ENCODE measurements around the gene FAM200C.

Gene FAM200C

DNA sequence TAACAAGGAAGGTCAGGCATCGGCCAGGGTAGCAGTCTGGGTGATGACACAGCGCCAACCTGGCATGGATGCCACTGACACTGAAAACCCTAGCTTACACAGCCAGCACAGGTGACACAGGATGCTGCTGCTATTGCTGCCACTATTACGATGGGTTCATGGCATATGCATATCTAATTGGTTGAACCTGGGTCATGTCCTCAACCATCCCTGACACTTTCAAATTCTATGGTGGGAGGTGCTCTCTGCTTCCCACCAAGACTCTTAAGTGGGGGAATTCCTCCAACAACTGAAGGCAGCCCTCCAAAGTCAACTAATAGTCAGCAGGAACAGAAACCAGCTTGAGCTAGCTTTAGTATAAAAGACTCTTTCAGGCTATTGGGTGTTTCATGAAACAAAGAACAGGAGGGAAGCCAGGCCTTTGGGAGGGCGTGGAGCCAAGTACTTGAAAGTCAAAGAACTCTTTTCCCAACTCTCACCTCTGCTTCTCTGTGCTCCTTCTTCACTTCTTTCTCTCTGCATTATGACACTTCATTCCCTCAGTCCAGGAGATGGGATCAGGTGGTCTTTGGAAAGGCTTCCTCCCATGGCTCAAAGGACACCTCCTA is 43.1 kb upstream of the FAM200C start:
- Histone ChIP-seq H3K9ac (ENCODE audit: low read length) (no peak overlapping the region), H3K9me3 (ENCODE audit: insufficient read depth, low read length) (no peaks in the 10 kb centered on the region), H3K9me2 (replicated peaks; ENCODE audit: insufficient read depth, low read length) (no peaks in the 10 kb centered on the region), H3K36me3 (ENCODE audit: low read length) (no peaks in the 10 kb centered on the region), H3K79me2 (ENCODE audit: insufficient read depth, low read length) (no peaks in the 10 kb centered on the region), H2AFZ (ENCODE audit: low read depth, low read length, severe bottlenecking) (no peak overlapping the region), H3F3A (ENCODE audit: insufficient read depth) (no peaks in the 10 kb centered on the region), H3K27me3 (ENCODE audit: low read length) (no peaks in the 10 kb centered on the region), H3K27ac (ENCODE audit: low read depth, low read length) (no peak overlapping the region), H4K20me1 (ENCODE audit: low read depth, low read length) (no peaks in the 10 kb centered on the region), H3K4me2 (ENCODE audit: low read depth, low read length, poor library complexity, severe bottlenecking) (no peak overlapping the region), H3K4me3 (ENCODE audit: insufficient read depth, low read length, poor library complexity, severe bottlenecking) (no peak overlapping the region)
- TF ChIP-seq, protein P1, sequence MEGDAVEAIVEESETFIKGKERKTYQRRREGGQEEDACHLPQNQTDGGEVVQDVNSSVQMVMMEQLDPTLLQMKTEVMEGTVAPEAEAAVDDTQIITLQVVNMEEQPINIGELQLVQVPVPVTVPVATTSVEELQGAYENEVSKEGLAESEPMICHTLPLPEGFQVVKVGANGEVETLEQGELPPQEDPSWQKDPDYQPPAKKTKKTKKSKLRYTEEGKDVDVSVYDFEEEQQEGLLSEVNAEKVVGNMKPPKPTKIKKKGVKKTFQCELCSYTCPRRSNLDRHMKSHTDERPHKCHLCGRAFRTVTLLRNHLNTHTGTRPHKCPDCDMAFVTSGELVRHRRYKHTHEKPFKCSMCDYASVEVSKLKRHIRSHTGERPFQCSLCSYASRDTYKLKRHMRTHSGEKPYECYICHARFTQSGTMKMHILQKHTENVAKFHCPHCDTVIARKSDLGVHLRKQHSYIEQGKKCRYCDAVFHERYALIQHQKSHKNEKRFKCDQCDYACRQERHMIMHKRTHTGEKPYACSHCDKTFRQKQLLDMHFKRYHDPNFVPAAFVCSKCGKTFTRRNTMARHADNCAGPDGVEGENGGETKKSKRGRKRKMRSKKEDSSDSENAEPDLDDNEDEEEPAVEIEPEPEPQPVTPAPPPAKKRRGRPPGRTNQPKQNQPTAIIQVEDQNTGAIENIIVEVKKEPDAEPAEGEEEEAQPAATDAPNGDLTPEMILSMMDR (IDR thresholded peaks at IDR 0.05; ENCODE audit: insufficient read depth, low read length, poor library complexity, severe bottlenecking): no peak
- TF ChIP-seq EZH2phosphoT487 (conservative IDR thresholded peaks at IDR 0.05; ENCODE audit: low read length): no peak

DNA sequence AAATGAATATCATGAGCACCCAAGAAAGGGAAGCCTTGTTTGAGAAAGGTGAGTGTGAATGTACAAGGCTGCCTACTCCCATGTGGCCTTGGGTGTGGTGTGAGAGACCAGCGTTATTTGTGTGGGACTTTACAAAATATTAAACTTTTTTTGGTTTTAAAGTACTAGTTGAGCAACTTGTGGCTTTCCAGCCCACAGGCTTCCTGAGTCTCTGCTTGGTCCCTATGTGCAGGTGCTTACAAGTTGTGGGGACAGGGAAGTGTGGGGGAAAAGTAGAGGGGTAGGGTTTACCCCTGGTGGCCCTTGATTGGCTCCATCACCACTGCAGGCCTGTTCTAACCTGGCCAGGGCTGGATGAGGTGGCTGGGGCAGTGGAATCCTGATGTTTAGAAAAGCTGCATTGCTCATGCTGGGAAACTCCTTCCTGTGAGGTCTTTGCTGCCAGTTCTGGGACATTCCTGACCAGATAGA is 41.5 kb upstream of the FAM200C start:
- Histone ChIP-seq H3K9me3 (ENCODE audit: insufficient read depth, low read length) (no peaks in the 10 kb centered on the region), H3K36me3 (ENCODE audit: low read length) (no peaks in the 10 kb centered on the region), H3K9ac (ENCODE audit: low read length) (no peak overlapping the region), H3F3A (ENCODE audit: insufficient read depth) (no peaks in the 10 kb centered on the region), H2AFZ (ENCODE audit: low read depth, low read length, severe bottlenecking) (no peak overlapping the region), H3K27ac (ENCODE audit: low read depth, low read length) (no peak overlapping the region), H3K9me2 (replicated peaks; ENCODE audit: insufficient read depth, low read length) (no peaks in the 10 kb centered on the region), H3K27me3 (ENCODE audit: low read length) (no peaks in the 10 kb centered on the region), H4K20me1 (ENCODE audit: low read depth, low read length) (no peaks in the 10 kb centered on the region), H3K4me2 (ENCODE audit: low read depth, low read length, poor library complexity, severe bottlenecking) (no peak overlapping the region), H3K4me3 (ENCODE audit: insufficient read depth, low read length, poor library complexity, severe bottlenecking) (no peak overlapping the region), H3K79me2 (ENCODE audit: insufficient read depth, low read length) (no peaks in the 10 kb centered on the region)
- TF ChIP-seq, protein P1 (IDR thresholded peaks at IDR 0.05; ENCODE audit: insufficient read depth, low read length, poor library complexity, severe bottlenecking): no peak
- no peak for TF ChIP-seq EZH2phosphoT487 (conservative IDR thresholded peaks at IDR 0.05; ENCODE audit: low read length)

DNA sequence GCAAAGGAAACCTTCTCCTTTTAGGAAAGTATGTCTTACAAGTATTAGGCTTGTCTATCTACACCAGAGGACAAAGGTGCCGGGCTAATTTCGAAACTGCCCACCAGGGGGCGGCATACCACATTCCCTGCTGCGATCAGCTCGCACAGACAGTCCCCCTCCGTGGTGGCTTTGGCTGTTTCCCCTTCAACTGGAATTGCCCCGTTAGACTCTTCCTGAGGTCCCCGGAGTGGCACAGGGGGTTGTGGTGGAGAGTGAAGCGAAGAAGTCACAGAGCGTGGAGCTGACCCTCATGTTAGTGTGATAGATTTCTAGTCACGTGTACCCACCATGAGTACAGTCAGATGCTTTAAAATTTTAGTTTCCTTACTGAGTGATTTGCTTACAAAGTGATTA is 39.3 kb upstream of the FAM200C start:
- no peaks in the 10 kb centered on the region for H3K9me2 ChIP-seq (replicated peaks; ENCODE audit: insufficient read depth, low read length)
- H3K79me2 ChIP-seq (ENCODE audit: insufficient read depth, low read length): no peaks in the 10 kb centered on the region
- TF ChIP-seq EZH2phosphoT487 (conservative IDR thresholded peaks at IDR 0.05; ENCODE audit: low read length): no peak
- TF ChIP-seq, protein P1 (IDR thresholded peaks at IDR 0.05; ENCODE audit: insufficient read depth, low read length, poor library complexity, severe bottlenecking): peak; percentile 69
- H3K27me3 ChIP-seq (ENCODE audit: low read length): no peaks in the 10 kb centered on the region
- H3K9me3 ChIP-seq (ENCODE audit: insufficient read depth, low read length): no peaks in the 10 kb centered on the region
- H3F3A ChIP-seq (ENCODE audit: insufficient read depth): no peaks in the 10 kb centered on the region
- peak overlapping the region; percentile 43 for H3K9ac ChIP-seq (ENCODE audit: low read length)
- no peaks in the 10 kb centered on the region for H4K20me1 ChIP-seq (ENCODE audit: low read depth, low read length)
- H3K4me2 ChIP-seq (ENCODE audit: low read depth, low read length, poor library complexity, severe bottlenecking): peak overlapping the region; percentile 91
- H3K36me3 ChIP-seq (ENCODE audit: low read length): no peaks in the 10 kb centered on the region
- H2AFZ ChIP-seq (ENCODE audit: low read depth, low read length, severe bottlenecking): peak overlapping the region; percentile 92
- H3K27ac ChIP-seq (ENCODE audit: low read depth, low read length): peak overlapping the region; percentile 49
- peak overlapping the region; percentile 50 for H3K4me3 ChIP-seq (ENCODE audit: insufficient read depth, low read length, poor library complexity, severe bottlenecking)

Data from SU-DHL-6 (cell line).